Esophagus squamous epithelium (tissue), 5 donors: ENCODE data around the gene NPTXR. TPM values are rescaled to one million over a fixed set of nuclear protein-coding genes. Genes with fewer than 3 reads are reported as not detected.

ENCODE experiments used
- DNase-seq: peaks from one replicate; lab custom pipeline; 2025; lab: John Stamatoyannopoulos, UW
- H3K27ac ChIP-seq, 4 donors: fragments of 200-600 bp; sonication (generic); one replicate each; pipeline ENCODE4 v1.5.1; 2016 to 2019; ENCODE audit warnings: mild to moderate bottlenecking in 1 of 4
- H3K27me3 ChIP-seq, 4 donors: fragments of 200-600 bp; sonication (generic); 1 replicate in 3 of 4; 2 replicates in 1 of 4; pipeline versions ENCODE4 v1.5.1 to v1.6.0; 2017 to 2021; ENCODE audit warnings: antibody characterized with exemption in 1 of 4
- H3K36me3 ChIP-seq, 3 donors: fragments of 200-600 bp; sonication (generic); one replicate each; pipeline ENCODE4 v1.5.1; 2016 to 2019
- H3K4me1 ChIP-seq, 3 donors: fragments of 200-600 bp; sonication (generic); one replicate each; pipeline ENCODE4 v1.5.1; 2017 to 2019
- H3K4me3 ChIP-seq, 4 donors: fragments of 200-600 bp; sonication (generic); 1 replicate in 3 of 4; 2 replicates in 1 of 4; pipeline ENCODE4 v1.5.1; 2016 to 2019; ENCODE audit warnings: mild to moderate bottlenecking in 2 of 4, moderate library complexity in 1 of 4
- H3K9me3 ChIP-seq, 3 donors: fragments of 200-600 bp; sonication (generic); one replicate each; pipeline ENCODE4 v1.5.1; 2016 to 2019
- POLR2A ChIP-seq, 4 donors: fragments of 450-650 bp; IDR thresholded peaks; one replicate each; pipeline ENCODE4 v1.6.1; 2017; ENCODE audit warnings: antibody characterized with exemption in 4 of 4, mild to moderate bottlenecking in 4 of 4, moderate library complexity in 3 of 4
- WGBS, 2 donors: methylation state at CpG; one replicate each; pipeline ENCODE4 v1.1.5; 2018; 5-methylcytosine and 5-hydroxymethylcytosine counted together
- intact Hi-C: fragments of 100-400 bp; cut with DNase I; formaldehyde crosslinking; loops from one replicate; pipeline ENCODE4 v1.15.0; 2022
- total RNA-seq, 4 donors: library from RNA; depleted of rRNA; stranded (reverse); fragments of >200 nt; gene quantifications; one replicate each; pipeline ENCODE4 v1.1.0, GENCODE V29; 2016
- TF ChIP-seq, protein P1 (sequence below), 6 experiments: fragments of 450-650 bp in 4 of 6; fragments of 200-600 bp in 2 of 6; sonication (generic) in 2 of 6; IDR thresholded peaks; one replicate each; pipeline ENCODE4 v1.5.1; 2016 to 2019; ENCODE audit warnings: antibody characterized with exemption in 6 of 6, mild to moderate bottlenecking in 4 of 6, moderate library complexity in 4 of 6
- donor health status: DM: yes; HTN: yes; CAD: no.

NPTXR gene
- total RNA-seq, 4 donors from 2014 or later = 0.26 to 2.3 (median 0.63) TPM

DNA sequence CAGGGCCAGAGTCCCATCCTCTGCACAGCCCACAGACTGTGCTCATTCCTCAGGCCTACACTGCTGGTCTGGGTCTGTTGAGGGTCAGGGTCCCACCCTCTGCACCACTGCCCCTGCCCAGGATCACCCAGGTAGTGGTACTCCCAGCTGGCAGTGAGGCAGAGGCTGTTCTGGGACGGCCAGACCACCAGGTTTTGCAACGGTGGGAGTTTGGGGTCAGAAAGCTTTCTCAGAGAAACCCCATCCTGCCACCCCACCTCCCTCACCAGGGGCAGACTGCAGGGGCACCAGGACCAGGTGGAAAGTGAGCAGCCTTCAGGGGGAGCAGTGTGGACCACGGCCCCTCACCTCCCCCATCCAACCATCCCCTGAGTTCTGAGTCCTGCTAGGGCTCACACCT lies 10.8 kb downstream of the NPTXR start:
- Histone ChIP-seq H3K4me1 (no peaks in the 10 kb centered on the region), H3K4me3 (no peak overlapping the region), H3K9me3 (no peaks in the 10 kb centered on the region), H3K27me3 (peaks cover 0 to 22% (median 0%) of the 10 kb centered on the region in 4 donors), H3K36me3 (no peaks in the 10 kb centered on the region), H3K27ac (no peak overlapping the region)
- DNase-seq = no peak
- no peak for TF ChIP-seq POLR2A (IDR thresholded peaks at IDR 0.05)
- TF ChIP-seq, protein P1, sequence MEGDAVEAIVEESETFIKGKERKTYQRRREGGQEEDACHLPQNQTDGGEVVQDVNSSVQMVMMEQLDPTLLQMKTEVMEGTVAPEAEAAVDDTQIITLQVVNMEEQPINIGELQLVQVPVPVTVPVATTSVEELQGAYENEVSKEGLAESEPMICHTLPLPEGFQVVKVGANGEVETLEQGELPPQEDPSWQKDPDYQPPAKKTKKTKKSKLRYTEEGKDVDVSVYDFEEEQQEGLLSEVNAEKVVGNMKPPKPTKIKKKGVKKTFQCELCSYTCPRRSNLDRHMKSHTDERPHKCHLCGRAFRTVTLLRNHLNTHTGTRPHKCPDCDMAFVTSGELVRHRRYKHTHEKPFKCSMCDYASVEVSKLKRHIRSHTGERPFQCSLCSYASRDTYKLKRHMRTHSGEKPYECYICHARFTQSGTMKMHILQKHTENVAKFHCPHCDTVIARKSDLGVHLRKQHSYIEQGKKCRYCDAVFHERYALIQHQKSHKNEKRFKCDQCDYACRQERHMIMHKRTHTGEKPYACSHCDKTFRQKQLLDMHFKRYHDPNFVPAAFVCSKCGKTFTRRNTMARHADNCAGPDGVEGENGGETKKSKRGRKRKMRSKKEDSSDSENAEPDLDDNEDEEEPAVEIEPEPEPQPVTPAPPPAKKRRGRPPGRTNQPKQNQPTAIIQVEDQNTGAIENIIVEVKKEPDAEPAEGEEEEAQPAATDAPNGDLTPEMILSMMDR (IDR thresholded peaks at IDR 0.05) = no peak
- 50 to 78% methylated on average over 1 of the region's 3 CpGs for WGBS, 2 donors
- intact Hi-C loops = no loop called here

DNA sequence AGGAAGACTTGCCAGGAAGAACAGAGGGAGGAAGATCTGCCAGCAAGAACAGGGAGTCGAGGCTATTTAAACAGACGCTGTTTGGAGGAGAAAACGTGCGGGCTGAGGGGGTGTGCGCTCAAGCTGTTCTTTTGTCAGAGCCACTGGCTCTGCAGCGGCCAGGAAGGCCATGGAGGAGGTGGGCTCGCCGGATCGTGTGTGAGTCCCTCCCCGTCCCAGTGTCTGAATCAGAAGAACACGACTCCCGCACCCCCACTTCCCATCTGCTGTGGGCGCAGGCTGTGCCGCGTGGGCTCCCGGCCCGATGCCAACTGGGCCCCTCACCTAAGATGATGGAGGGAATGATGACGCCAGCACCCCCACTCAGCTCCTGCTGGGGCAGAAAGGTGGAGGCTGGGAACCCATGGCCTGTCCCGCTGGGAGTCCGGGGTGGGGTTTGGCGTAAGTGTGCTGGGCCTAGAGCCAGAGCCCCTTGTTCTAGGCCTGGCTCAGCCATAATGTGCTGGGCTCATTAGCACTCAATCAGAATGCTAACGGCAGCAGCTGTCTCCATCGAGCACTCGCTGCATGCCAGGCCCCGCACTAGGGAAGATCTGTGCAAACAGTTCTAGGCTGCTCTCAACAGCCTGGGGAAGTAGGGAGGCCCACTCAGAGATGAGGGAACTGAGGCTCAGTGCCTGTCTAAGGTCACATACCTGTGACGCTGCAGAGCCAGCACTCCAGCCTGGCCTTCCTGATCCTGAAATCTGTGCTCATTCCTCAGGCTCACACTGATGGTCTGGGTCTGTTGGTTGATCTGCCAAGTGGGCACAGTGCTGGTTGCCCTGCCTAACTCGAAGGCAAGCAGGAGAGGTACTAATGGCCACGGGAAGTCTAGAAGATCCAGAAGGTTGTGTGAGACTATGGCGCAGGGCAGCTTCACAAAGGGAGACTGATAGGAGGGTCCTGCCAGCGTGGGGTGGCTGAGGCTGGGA lies 11.5 kb downstream of the NPTXR start:
- TF ChIP-seq POLR2A (IDR thresholded peaks at IDR 0.05) = no peak
- TF ChIP-seq, protein P1 (IDR thresholded peaks at IDR 0.05) = no peak
- intact Hi-C loops = no loop called here
- Histone ChIP-seq H3K4me1 (no peaks in the 10 kb centered on the region), H3K27me3 (peaks cover 0 to 22% (median 0%) of the 10 kb centered on the region in 4 donors), H3K9me3 (no peaks in the 10 kb centered on the region), H3K4me3 (no peak overlapping the region), H3K27ac (no peak overlapping the region), H3K36me3 (no peaks in the 10 kb centered on the region)
- WGBS, 2 donors = 65 to 79% methylated on average over 13 of the region's 30 CpGs
- DNase-seq = no peak

DNA sequence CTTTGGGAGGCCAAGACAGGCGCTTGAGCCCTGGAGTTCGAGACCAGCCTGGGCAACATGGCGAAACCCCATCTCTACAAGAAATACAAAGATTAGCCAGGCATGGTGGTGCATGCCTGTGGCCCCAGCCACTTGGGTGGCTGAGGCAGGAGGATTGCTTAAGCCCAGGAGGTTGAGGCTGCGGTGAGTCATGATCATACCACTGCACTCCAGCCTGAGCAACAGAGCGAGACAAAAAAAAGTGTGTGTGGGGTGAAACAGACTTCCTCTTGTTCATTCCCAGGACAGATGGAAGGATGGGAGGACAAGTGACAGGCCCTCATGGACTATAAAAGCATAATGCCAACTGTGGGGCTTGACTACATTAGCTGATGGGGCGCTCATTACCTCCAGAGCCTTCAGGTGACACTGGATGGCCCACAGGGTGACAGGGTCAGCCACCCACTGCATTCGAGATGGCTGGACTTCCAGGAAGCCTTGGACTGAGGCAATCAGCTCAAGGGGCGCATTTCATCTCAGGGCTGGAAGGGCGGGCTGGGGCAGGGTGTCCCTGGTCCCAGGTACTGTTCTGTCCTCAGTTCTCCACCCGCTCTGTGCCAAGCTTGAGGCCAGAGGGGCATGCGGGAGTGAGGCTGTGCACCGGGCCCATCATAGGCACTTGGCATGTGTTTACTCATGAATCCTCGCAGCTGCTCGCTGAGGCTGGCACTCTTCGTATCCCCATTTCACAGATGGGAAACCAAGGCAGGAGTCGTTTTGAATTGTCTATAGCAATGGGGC lies 12.5 kb downstream of the NPTXR start:
- H3K4me3 ChIP-seq = no peak overlapping the region
- 72 to 80% methylated on average over 7 to 8 of the region's 16 CpGs for WGBS, 2 donors
- no peak for DNase-seq
- H3K27me3 ChIP-seq = peaks cover 0 to 16% (median 0%) of the 10 kb centered on the region in 4 donors
- no peaks in the 10 kb centered on the region for H3K36me3 ChIP-seq
- TF ChIP-seq, protein P1 (IDR thresholded peaks at IDR 0.05) = no peak
- no peak for TF ChIP-seq POLR2A (IDR thresholded peaks at IDR 0.05)
- no peaks in the 10 kb centered on the region for H3K4me1 ChIP-seq
- H3K9me3 ChIP-seq = no peaks in the 10 kb centered on the region
- H3K27ac ChIP-seq = no peak overlapping the region
- intact Hi-C loops = no loop called here

DNA sequence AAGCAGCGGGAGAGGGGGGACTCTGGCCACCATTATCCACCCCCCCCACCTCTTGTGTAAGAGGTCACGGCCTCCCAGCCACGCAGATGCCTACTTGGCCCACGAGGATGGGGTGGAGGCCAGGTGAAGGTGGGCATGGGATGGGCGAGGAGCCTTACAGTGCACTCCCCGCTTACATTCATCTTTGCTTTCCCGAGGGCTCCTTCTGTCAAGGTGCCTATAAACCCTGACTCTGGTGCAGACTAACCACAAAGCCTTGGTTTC lies 13.1 kb downstream of the NPTXR start:
- no peak for TF ChIP-seq POLR2A (IDR thresholded peaks at IDR 0.05)
- TF ChIP-seq, protein P1 (IDR thresholded peaks at IDR 0.05) = no peak
- no peaks in the 10 kb centered on the region for H3K4me1 ChIP-seq
- H3K4me3 ChIP-seq = no peak overlapping the region
- no peaks in the 10 kb centered on the region for H3K9me3 ChIP-seq
- H3K27me3 ChIP-seq = peaks cover 0 to 11% (median 0%) of the 10 kb centered on the region in 4 donors
- 53 to 62% methylated on average over 4 to 6 of the region's 7 CpGs for WGBS, 2 donors
- no peaks in the 10 kb centered on the region for H3K36me3 ChIP-seq
- no peak overlapping the region for H3K27ac ChIP-seq
- DNase-seq = no peak
- intact Hi-C loops = no loop called here
